ENCODE measurements around the gene WFIKKN1. TPM values are rescaled to one million over a fixed set of nuclear protein-coding genes. Genes with fewer than 3 reads are reported as not detected.

Gene WFIKKN1
- total and polyA plus RNA-seq, 2 of the 13 experiments (the other 11 are each of a cell fraction or from before 2014, with no cell fraction given), result 1.7 to 4.9 TPM

GRCh38 chr16:636206-637080 is 5.7 kb downstream of the WFIKKN1 start, which contains the start of gene METTL26 (continued):
- TF ChIP-seq SRSF1 (optimal IDR thresholded peaks at IDR 0.05; ENCODE audit: low read depth, low read length) (peak; percentile 83), SPEN (CRISPR knock-in tag; IDR thresholded peaks at IDR 0.05; ENCODE audit: low read depth) (peak; percentile 84), ASH2L (IDR thresholded peaks at IDR 0.05; ENCODE audit: insufficient read length, low read depth, low read length) (peak; percentile 84), ZNF232 (CRISPR knock-in tag; IDR thresholded peaks at IDR 0.05; ENCODE audit: borderline replicate concordance) (no peak), CHD2 (IDR thresholded peaks at IDR 0.05; ENCODE audit: low read depth, low read length) (peak; percentile 88), ZNF205 (CRISPR knock-in tag; IDR thresholded peaks at IDR 0.05) (no peak; the same call in 1 of the 2 replicates), ZNF24 (IDR thresholded peaks at IDR 0.05) (peak; percentile 98), PPARG (CRISPR knock-in tag; conservative IDR thresholded peaks at IDR 0.05) (peak; percentile 40; the same call in 1 of the 2 replicates), ZNF121 (CRISPR knock-in tag; IDR thresholded peaks at IDR 0.05) (no peak), TP53 (CRISPR knock-in tag; conservative IDR thresholded peaks at IDR 0.05) (0 out of 2 replicates have a peak, but pooled peaks have one; percentile 59), RELA (CRISPR knock-in tag; IDR thresholded peaks at IDR 0.05) (no peak), REXO4 (CRISPR knock-in tag; IDR thresholded peaks at IDR 0.05; ENCODE audit: borderline replicate concordance) (peak; percentile 83), PITX1 (CRISPR knock-in tag; IDR thresholded peaks at IDR 0.05) (no peak), ZNF678 (CRISPR knock-in tag; IDR thresholded peaks at IDR 0.05) (no peak; the same call in 1 of the 2 replicates), ZFX (CRISPR knock-in tag; IDR thresholded peaks at IDR 0.05; ENCODE audit: low read depth) (peak; percentile 77; the same call in 1 of the 2 replicates), NRL (CRISPR knock-in tag; IDR thresholded peaks at IDR 0.05; ENCODE audit: borderline replicate concordance) (no peak), SP1 (IDR thresholded peaks at IDR 0.05) (no peak), SP1 (CRISPR knock-in tag; IDR thresholded peaks at IDR 0.05) (peak; percentile 75), KLF16 (CRISPR knock-in tag; IDR thresholded peaks at IDR 0.05) (no peak), ATAD3A (CRISPR knock-in tag; IDR thresholded peaks at IDR 0.05) (no peak), ZNF567 (CRISPR knock-in tag; IDR thresholded peaks at IDR 0.05; ENCODE audit: borderline replicate concordance) (no peak), DPF2 (CRISPR knock-in tag; IDR thresholded peaks at IDR 0.05; ENCODE audit: borderline replicate concordance, low read depth) (0 out of 2 replicates have a peak, but pooled peaks have one; percentile 22), XBP1 (CRISPR knock-in tag; IDR thresholded peaks at IDR 0.05) (no peak), ZNF3 (CRISPR knock-in tag; IDR thresholded peaks at IDR 0.05) (no peak), RFX1 (IDR thresholded peaks at IDR 0.05) (no peak), ZNF230 (CRISPR knock-in tag; IDR thresholded peaks at IDR 0.05) (peak; percentile 51; the same call in 1 of the 2 replicates), ZBTB21 (CRISPR knock-in tag; IDR thresholded peaks at IDR 0.05) (no peak), NCOA1 (CRISPR knock-in tag; IDR thresholded peaks at IDR 0.05) (no peak), FOXA3 (CRISPR knock-in tag; IDR thresholded peaks at IDR 0.05) (peak; percentile 50), KAT8 (CRISPR knock-in tag; IDR thresholded peaks at IDR 0.05) (no peak)
- TF ChIP-seq, protein P1, sequence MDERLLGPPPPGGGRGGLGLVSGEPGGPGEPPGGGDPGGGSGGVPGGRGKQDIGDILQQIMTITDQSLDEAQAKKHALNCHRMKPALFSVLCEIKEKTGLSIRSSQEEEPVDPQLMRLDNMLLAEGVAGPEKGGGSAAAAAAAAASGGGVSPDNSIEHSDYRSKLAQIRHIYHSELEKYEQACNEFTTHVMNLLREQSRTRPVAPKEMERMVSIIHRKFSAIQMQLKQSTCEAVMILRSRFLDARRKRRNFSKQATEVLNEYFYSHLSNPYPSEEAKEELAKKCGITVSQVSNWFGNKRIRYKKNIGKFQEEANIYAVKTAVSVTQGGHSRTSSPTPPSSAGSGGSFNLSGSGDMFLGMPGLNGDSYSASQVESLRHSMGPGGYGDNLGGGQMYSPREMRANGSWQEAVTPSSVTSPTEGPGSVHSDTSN (CRISPR knock-in tag; IDR thresholded peaks at IDR 0.05), result no peak
- TF ChIP-seq, protein P2, sequence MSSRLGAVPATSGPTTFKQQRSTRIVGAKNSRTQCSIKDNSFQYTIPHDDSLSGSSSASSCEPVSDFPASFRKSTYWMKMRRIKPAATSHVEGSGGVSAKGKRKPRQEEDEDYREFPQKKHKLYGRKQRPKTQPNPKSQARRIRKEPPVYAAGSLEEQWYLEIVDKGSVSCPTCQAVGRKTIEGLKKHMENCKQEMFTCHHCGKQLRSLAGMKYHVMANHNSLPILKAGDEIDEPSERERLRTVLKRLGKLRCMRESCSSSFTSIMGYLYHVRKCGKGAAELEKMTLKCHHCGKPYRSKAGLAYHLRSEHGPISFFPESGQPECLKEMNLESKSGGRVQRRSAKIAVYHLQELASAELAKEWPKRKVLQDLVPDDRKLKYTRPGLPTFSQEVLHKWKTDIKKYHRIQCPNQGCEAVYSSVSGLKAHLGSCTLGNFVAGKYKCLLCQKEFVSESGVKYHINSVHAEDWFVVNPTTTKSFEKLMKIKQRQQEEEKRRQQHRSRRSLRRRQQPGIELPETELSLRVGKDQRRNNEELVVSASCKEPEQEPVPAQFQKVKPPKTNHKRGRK (CRISPR knock-in tag; IDR thresholded peaks at IDR 0.05), result no peak
